K562 (cell line): ENCODE data around the gene LAMB4.

ENCODE experiments used
- EP300 ChIP-seq: IDR thresholded peaks from 2 replicates; pipeline ENCODE4 v1.6.1; 2012; ENCODE audit warnings: low read length, improper control_type of control experiment
- NR2C2 ChIP-seq, 2 experiments: fragments of 200-800 bp in 1 of 2; sonication (Bioruptor generic) in 1 of 2; sonication (generic) in 1 of 2; formaldehyde crosslinking in 1 of 2; IDR thresholded peaks; 2 replicates each; pipeline versions ENCODE4 v1.6.1 to v1.8.0; 2016 to 2022; ENCODE audit warnings: mild to moderate bottlenecking in 1 of 2, missing compliant biosample characterization in 1 of 2, missing genetic modification characterization in 1 of 2, missing genetic modification reagents in 1 of 2
- POLR2A ChIP-seq: fragments of 450-650 bp; conservative IDR thresholded peaks from 2 replicates; pipeline ENCODE4 v1.6.1; 2016
- RBM39 ChIP-seq: fragments of 200-400 bp; formaldehyde crosslinking; optimal IDR thresholded peaks from 2 replicates; pipeline ENCODE3; 2018; ENCODE audit warnings: low read depth, low read length
- SP1 ChIP-seq: sonication (generic); formaldehyde crosslinking; IDR thresholded peaks from 2 replicates; pipeline ENCODE4 v1.8.1; 2022; ENCODE audit warnings: mild to moderate bottlenecking, missing genetic modification reagents
- TCF7L2 ChIP-seq: fragments of 150-350 bp; IDR thresholded peaks from 2 replicates; pipeline ENCODE4 v1.6.1; 2016; ENCODE audit warnings: low read depth, mild to moderate bottlenecking, low read length, moderate library complexity
- TF ChIP-seq, protein P1 (sequence below): sonication (generic); formaldehyde crosslinking; IDR thresholded peaks from 2 replicates; pipeline ENCODE4 v1.4.0; 2020; ENCODE audit warnings: mild to moderate bottlenecking, missing genetic modification reagents
- TF ChIP-seq, protein P2 (sequence below): sonication (generic); formaldehyde crosslinking; IDR thresholded peaks from 2 replicates; pipeline ENCODE4 v1.8.1; 2023; ENCODE audit warnings: mild to moderate bottlenecking, missing genetic modification reagents
- TF ChIP-seq, protein P3 (sequence below): sonication (generic); formaldehyde crosslinking; IDR thresholded peaks from 2 replicates; pipeline ENCODE4 v1.8.1; 2023; ENCODE audit warnings: mild to moderate bottlenecking, missing genetic modification reagents, moderate library complexity

DNA sequence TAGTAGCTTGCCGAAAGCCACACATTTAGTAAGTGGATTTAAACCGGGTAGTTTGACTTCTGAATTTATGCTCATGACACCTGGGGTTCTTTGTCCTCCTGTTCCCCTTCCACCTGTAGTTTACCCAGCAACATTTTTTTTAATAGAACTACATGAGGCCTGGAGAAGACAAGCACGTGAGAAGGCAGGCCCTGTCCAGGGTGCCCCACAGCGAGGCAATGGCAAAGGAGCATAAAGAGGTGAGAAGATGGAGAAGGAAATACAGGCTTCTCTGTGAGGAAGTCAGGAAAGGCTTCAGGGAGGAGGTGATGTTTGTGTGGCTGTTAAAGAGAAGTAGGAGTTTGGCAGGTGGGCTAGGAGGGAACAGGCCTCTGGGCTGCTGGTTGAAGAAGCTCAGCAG, 76.9 kb downstream of the LAMB4 start:
- TF ChIP-seq, protein P1, sequence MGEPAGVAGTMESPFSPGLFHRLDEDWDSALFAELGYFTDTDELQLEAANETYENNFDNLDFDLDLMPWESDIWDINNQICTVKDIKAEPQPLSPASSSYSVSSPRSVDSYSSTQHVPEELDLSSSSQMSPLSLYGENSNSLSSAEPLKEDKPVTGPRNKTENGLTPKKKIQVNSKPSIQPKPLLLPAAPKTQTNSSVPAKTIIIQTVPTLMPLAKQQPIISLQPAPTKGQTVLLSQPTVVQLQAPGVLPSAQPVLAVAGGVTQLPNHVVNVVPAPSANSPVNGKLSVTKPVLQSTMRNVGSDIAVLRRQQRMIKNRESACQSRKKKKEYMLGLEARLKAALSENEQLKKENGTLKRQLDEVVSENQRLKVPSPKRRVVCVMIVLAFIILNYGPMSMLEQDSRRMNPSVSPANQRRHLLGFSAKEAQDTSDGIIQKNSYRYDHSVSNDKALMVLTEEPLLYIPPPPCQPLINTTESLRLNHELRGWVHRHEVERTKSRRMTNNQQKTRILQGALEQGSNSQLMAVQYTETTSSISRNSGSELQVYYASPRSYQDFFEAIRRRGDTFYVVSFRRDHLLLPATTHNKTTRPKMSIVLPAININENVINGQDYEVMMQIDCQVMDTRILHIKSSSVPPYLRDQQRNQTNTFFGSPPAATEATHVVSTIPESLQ = no peak
- no peak for TF ChIP-seq EP300
- TF ChIP-seq, protein P2, sequence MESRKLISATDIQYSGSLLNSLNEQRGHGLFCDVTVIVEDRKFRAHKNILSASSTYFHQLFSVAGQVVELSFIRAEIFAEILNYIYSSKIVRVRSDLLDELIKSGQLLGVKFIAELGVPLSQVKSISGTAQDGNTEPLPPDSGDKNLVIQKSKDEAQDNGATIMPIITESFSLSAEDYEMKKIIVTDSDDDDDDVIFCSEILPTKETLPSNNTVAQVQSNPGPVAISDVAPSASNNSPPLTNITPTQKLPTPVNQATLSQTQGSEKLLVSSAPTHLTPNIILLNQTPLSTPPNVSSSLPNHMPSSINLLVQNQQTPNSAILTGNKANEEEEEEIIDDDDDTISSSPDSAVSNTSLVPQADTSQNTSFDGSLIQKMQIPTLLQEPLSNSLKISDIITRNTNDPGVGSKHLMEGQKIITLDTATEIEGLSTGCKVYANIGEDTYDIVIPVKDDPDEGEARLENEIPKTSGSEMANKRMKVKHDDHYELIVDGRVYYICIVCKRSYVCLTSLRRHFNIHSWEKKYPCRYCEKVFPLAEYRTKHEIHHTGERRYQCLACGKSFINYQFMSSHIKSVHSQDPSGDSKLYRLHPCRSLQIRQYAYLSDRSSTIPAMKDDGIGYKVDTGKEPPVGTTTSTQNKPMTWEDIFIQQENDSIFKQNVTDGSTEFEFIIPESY (CRISPR knock-in tag) = no peak
- TF ChIP-seq TCF7L2 = no peak
- no peak for TF ChIP-seq POLR2A
- TF ChIP-seq SP1 (CRISPR knock-in tag) = no peak
- TF ChIP-seq NR2C2 (CRISPR knock-in tag; IDR thresholded peaks at IDR 0.05) = no peak
- TF ChIP-seq NR2C2 (tag; IDR thresholded peaks at IDR 0.05) = no peak
- TF ChIP-seq, protein P3, sequence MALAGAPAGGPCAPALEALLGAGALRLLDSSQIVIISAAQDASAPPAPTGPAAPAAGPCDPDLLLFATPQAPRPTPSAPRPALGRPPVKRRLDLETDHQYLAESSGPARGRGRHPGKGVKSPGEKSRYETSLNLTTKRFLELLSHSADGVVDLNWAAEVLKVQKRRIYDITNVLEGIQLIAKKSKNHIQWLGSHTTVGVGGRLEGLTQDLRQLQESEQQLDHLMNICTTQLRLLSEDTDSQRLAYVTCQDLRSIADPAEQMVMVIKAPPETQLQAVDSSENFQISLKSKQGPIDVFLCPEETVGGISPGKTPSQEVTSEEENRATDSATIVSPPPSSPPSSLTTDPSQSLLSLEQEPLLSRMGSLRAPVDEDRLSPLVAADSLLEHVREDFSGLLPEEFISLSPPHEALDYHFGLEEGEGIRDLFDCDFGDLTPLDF (CRISPR knock-in tag) = no peak
- no peak for TF ChIP-seq RBM39
